ENCODE data around the gene ANOS1.

The ANOS1 gene

GRCh38 chrX:8629871-8630270 is 102.1 kb downstream of the ANOS1 start:
- H3K9me3 ChIP-seq (ENCODE audit: insufficient read depth, low read length) = no peaks in the 10 kb centered on the region
- H2AFZ ChIP-seq (ENCODE audit: low read depth, low read length, severe bottlenecking) = no peak overlapping the region
- TF ChIP-seq EZH2phosphoT487 (conservative IDR thresholded peaks at IDR 0.05; ENCODE audit: low read length) (no peak), CTCF (IDR thresholded peaks at IDR 0.05; ENCODE audit: insufficient read depth, low read length, poor library complexity, severe bottlenecking) (no peak)
- no peak overlapping the region for H3K9ac ChIP-seq (ENCODE audit: low read length)
- H3K4me3 ChIP-seq (ENCODE audit: insufficient read depth, low read length, poor library complexity, severe bottlenecking) = no peak overlapping the region
- no peak overlapping the region for H3K27ac ChIP-seq (ENCODE audit: low read depth, low read length)
- no peaks in the 10 kb centered on the region for H4K20me1 ChIP-seq (ENCODE audit: low read depth, low read length)
- H3K4me2 ChIP-seq (ENCODE audit: low read depth, low read length, poor library complexity, severe bottlenecking) = no peak overlapping the region
- no peaks in the 10 kb centered on the region for H3F3A ChIP-seq (ENCODE audit: insufficient read depth)
- no peaks in the 10 kb centered on the region for H3K9me2 ChIP-seq (replicated peaks; ENCODE audit: insufficient read depth, low read length)
- no peaks in the 10 kb centered on the region for H3K79me2 ChIP-seq (ENCODE audit: insufficient read depth, low read length)
- no peaks in the 10 kb centered on the region for H3K36me3 ChIP-seq (ENCODE audit: low read length)
- no peaks in the 10 kb centered on the region for H3K27me3 ChIP-seq (ENCODE audit: low read length)

- no peak overlapping the region for H3K4me3 ChIP-seq (ENCODE audit: insufficient read depth, low read length, poor library complexity, severe bottlenecking)
- no peaks in the 10 kb centered on the region for H3K9me2 ChIP-seq (replicated peaks; ENCODE audit: insufficient read depth, low read length)
- H3K79me2 ChIP-seq (ENCODE audit: insufficient read depth, low read length) = no peaks in the 10 kb centered on the region
- H3K4me2 ChIP-seq (ENCODE audit: low read depth, low read length, poor library complexity, severe bottlenecking) = no peak overlapping the region
- no peaks in the 10 kb centered on the region for H3K9me3 ChIP-seq (ENCODE audit: insufficient read depth, low read length)
- no peaks in the 10 kb centered on the region for H4K20me1 ChIP-seq (ENCODE audit: low read depth, low read length)
- no peak overlapping the region for H3K27ac ChIP-seq (ENCODE audit: low read depth, low read length)
- TF ChIP-seq EZH2phosphoT487 (conservative IDR thresholded peaks at IDR 0.05; ENCODE audit: low read length) (no peak), CTCF (IDR thresholded peaks at IDR 0.05; ENCODE audit: insufficient read depth, low read length, poor library complexity, severe bottlenecking) (no peak)
- no peaks in the 10 kb centered on the region for H3K27me3 ChIP-seq (ENCODE audit: low read length)
- no peaks in the 10 kb centered on the region for H3K36me3 ChIP-seq (ENCODE audit: low read length)
- H2AFZ ChIP-seq (ENCODE audit: low read depth, low read length, severe bottlenecking) = no peak overlapping the region
- H3K9ac ChIP-seq (ENCODE audit: low read length) = no peak overlapping the region
- H3F3A ChIP-seq (ENCODE audit: insufficient read depth) = no peaks in the 10 kb centered on the region
Observed at GRCh38 chrX:8627796-8628195, 104.1 kb downstream of the ANOS1 start.

- no peak for TF ChIP-seq EZH2phosphoT487 (conservative IDR thresholded peaks at IDR 0.05; ENCODE audit: low read length)
- TF ChIP-seq CTCF (IDR thresholded peaks at IDR 0.05; ENCODE audit: insufficient read depth, low read length, poor library complexity, severe bottlenecking) = no peak
- Histone ChIP-seq H3F3A (ENCODE audit: insufficient read depth) (no peaks in the 10 kb centered on the region), H3K27me3 (ENCODE audit: low read length) (no peaks in the 10 kb centered on the region), H3K4me3 (ENCODE audit: insufficient read depth, low read length, poor library complexity, severe bottlenecking) (no peak overlapping the region), H3K9me2 (replicated peaks; ENCODE audit: insufficient read depth, low read length) (no peaks in the 10 kb centered on the region), H3K9ac (ENCODE audit: low read length) (no peak overlapping the region), H3K79me2 (ENCODE audit: insufficient read depth, low read length) (no peaks in the 10 kb centered on the region), H3K27ac (ENCODE audit: low read depth, low read length) (no peak overlapping the region), H4K20me1 (ENCODE audit: low read depth, low read length) (no peaks in the 10 kb centered on the region), H3K9me3 (ENCODE audit: insufficient read depth, low read length) (no peaks in the 10 kb centered on the region), H3K36me3 (ENCODE audit: low read length) (no peaks in the 10 kb centered on the region), H2AFZ (ENCODE audit: low read depth, low read length, severe bottlenecking) (no peak overlapping the region), H3K4me2 (ENCODE audit: low read depth, low read length, poor library complexity, severe bottlenecking) (no peak overlapping the region)
Observed at GRCh38 chrX:8607326-8607725, 124.6 kb downstream of the ANOS1 start.
